ENCODE measurements around the gene MATCAP1. TPM values are rescaled to one million over a fixed set of nuclear protein-coding genes. Genes with fewer than 3 reads are reported as not detected.

The MATCAP1 gene
- polyA plus RNA-seq, 1 donor = 51.5 TPM

GRCh38 chr16:67156143-67156844 is 27.5 kb downstream of the MATCAP1 start:
- no peak for DNase-seq

GRCh38 chr16:67155295-67156142 is 28.2 kb downstream of the MATCAP1 start:
- no peak for DNase-seq

GRCh38 chr16:67154578-67155294 is 29.0 kb downstream of the MATCAP1 start:
- DNase-seq = no peak

- no peak for DNase-seq
These were observed 32.2 kb downstream of the MATCAP1 start for GRCh38 chr16:67151431-67152097.

- DNase-seq = peak; percentile 70
These were observed 32.8 kb downstream of the MATCAP1 start, which contains the start of gene B3GNT9 for GRCh38 chr16:67150833-67151396. TSS of gene B3GNT9 (minus strand) at chr16:67150998. CDS start at chr16:67150485, 513 bp downstream.

- peak; percentile 69 for DNase-seq
These were observed 33.5 kb downstream of the MATCAP1 start for GRCh38 chr16:67150047-67150832.

- no peak for DNase-seq
These were observed 34.3 kb downstream of the MATCAP1 start for GRCh38 chr16:67149276-67150046.

GRCh38 chr16:67148656-67149275 is 35.0 kb downstream of the MATCAP1 start:
- no peak for DNase-seq

- no peak for DNase-seq
These were observed 35.5 kb downstream of the MATCAP1 start for GRCh38 chr16:67148221-67148620.

- DNase-seq = no peak
These were observed 36.2 kb downstream of the MATCAP1 start for GRCh38 chr16:67147437-67148140.

GRCh38 chr16:67146523-67147357 is 37.0 kb downstream of the MATCAP1 start:
- DNase-seq = no peak

GRCh38 chr16:67145746-67146145 is 38.0 kb downstream of the MATCAP1 start:
- DNase-seq = no peak

GRCh38 chr16:67144943-67145342 is 38.8 kb downstream of the MATCAP1 start:
- DNase-seq = no peak

- DNase-seq = no peak
These were observed 41.4 kb downstream of the MATCAP1 start for GRCh38 chr16:67142342-67142741.

GRCh38 chr16:67141391-67141790 is 42.4 kb downstream of the MATCAP1 start:
- no peak for DNase-seq

GRCh38 chr16:67137605-67138004 is 46.2 kb downstream of the MATCAP1 start:
- no peak for DNase-seq

GRCh38 chr16:67129422-67129821 is 54.3 kb downstream of the MATCAP1 start:
- no peak for DNase-seq

GRCh38 chr16:67128887-67129286 is 54.9 kb downstream of the MATCAP1 start:
- DNase-seq = no peak
